Measurements from ENCODE around the gene TTLL10. TPM values are rescaled to one million over a fixed set of nuclear protein-coding genes. Genes with fewer than 3 reads are reported as not detected.

The TTLL10 gene
- total and polyA plus RNA-seq, 2 of the 8 experiments (the other 6 are each of a cell fraction or from before 2014, with no cell fraction given) = 1.1 to 1.7 TPM

DNA sequence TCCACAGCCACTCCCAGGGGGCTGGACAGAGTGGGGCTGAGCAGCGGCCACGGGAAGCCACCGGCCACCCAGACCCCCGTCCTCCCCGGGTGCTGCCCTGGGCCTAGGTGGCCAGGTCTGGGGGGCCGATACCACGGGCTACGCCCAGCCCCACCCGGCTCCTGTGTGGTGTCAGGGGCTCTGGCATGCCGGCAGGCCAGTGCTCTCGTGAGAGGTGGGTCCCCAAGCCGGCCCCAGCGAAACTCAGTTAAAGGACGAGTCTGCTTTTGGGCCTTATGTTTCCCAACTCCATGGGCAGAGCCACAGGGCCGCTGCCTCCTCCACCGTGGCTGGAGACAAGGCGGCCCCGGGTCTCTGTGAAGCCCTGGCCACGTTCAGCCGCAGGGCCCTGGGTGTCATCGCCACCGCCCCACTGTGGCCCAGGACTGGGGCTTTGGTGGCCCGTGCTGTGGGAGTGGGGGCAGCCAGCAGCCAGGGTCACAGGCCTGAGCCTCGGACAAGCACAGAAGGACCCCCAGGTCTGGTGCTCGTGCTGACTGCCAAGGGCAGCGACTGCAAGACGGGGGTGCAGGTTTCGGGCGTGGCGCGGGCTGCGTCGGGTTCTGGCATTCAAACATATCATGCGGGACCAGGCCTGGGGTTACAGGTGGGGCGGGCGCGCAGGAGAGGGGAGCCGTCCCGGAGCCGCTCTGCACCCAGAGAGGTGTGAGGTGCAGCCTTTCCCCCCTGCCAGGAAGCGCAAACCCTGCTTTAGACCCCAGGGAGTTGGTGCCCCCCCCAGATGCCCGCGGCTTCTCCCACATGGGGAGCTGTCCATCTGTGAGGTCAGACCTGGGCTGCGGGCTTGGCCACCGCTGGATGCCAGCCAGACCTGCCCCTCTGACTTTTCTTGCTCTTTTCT, 45.9 kb upstream of the TTLL10 start:
- Histone ChIP-seq H3K23ac (ENCODE audit: insufficient read length) (no peak overlapping the region), H2BK15ac (ENCODE audit: low read length) (no peak overlapping the region), H3K4ac (replicated peaks; ENCODE audit: insufficient read length, low read depth, low read length) (no peak overlapping the region), H3K9ac (replicated peaks in 1 of 4; ENCODE audit: extremely low read depth in 1 of 4, low read depth in 3 of 4, low read length in 3 of 4) (no peak overlapping the region), H3K27ac (ENCODE audit: low read depth, low read length) (no peak overlapping the region), H3K14ac (ENCODE audit: insufficient read length) (no peak overlapping the region), H2BK20ac (ENCODE audit: low read length) (no peak overlapping the region), H3K18ac (ENCODE audit: extremely low read depth, low read length) (no peak overlapping the region), H2BK120ac (replicated peaks; ENCODE audit: low read depth, low read length) (no peak overlapping the region), H3K4me2 (ENCODE audit: insufficient read depth in 1 of 2, low read depth in 2 of 2, low read length in 2 of 2) (no peak overlapping the region), H3K4me3 (ENCODE audit: extremely low read depth in 1 of 4, insufficient read depth in 2 of 4, low read depth in 3 of 4, low read length in 4 of 4) (no peak overlapping the region), H3K27me3 (replicated peaks in 1 of 4; ENCODE audit: control insufficient read depth in 3 of 4, extremely low read depth in 1 of 4, insufficient read depth in 3 of 4, low read length in 3 of 4) (no peaks in the 10 kb centered on the region), H3K23me2 (ENCODE audit: low read depth, low read length) (no peaks in the 10 kb centered on the region), H3K56ac (replicated peaks; ENCODE audit: insufficient read length, low read depth, low read length) (no peak overlapping the region), H3K79me2 (ENCODE audit: control insufficient read depth in 1 of 2, insufficient read depth in 2 of 2, low read length in 2 of 2) (no peaks in the 10 kb centered on the region), H4K5ac (ENCODE audit: insufficient read length, low read depth, low read length) (no peak overlapping the region), H3K79me1 (ENCODE audit: low read depth, low read length) (no peaks in the 10 kb centered on the region), H2AFZ (ENCODE audit: low read length) (no peak overlapping the region), H2BK12ac (ENCODE audit: low read depth, low read length) (0 out of 2 replicates have a peak overlapping the region, but pooled peaks have one; percentile 39), H2AK5ac (ENCODE audit: low read depth, low read length) (no peak overlapping the region), H4K20me1 (replicated peaks in 1 of 2; ENCODE audit: control insufficient read depth in 1 of 2, insufficient read depth in 2 of 2, low read length in 2 of 2) (peaks cover 0 to 3% of the 10 kb centered on the region in 2 experiments), H4K91ac (replicated peaks; ENCODE audit: insufficient read length, low read length) (no peak overlapping the region), H3K4me1 (replicated peaks in 1 of 4; ENCODE audit: control insufficient read depth in 3 of 4, insufficient read depth in 4 of 4, low read length in 3 of 4) (peaks cover 0 to 5% (median 0%) of the 10 kb centered on the region in 4 experiments; a peak in 3 of 7 replicates), H2BK5ac (ENCODE audit: low read depth, low read length) (no peak overlapping the region), H3K36me3 (ENCODE audit: control insufficient read depth in 2 of 4, insufficient read depth in 4 of 4, low read length in 3 of 4) (no peaks in the 10 kb centered on the region), H3K9me3 (ENCODE audit: insufficient read depth in 2 of 2, low read depth in 1 of 2, low read length in 1 of 2) (peaks cover 0 to 8% of the 10 kb centered on the region in 2 experiments; a peak in 1 of 4 replicates), H4K8ac (ENCODE audit: extremely low read depth, insufficient read depth, low read length) (peak overlapping the region; percentile 83)
- CTCF ChIA-PET (ENCODE audit: partially characterized antibody) = interaction anchor here (1.0 to 1.6 kb wide), 3 partner anchors 79 to 220 kb away, joined by 3 to 5 read pairs (median 4); partner anchors contain the start of gene TNFRSF18
- no peak for DNase-seq (ENCODE audit: low read depth in 1 of 2, low spot score in 2 of 2)
- no peak for FAIRE-seq
- WGBS, 2 experiments (ENCODE audit: extremely low coverage in 1 of 2, insufficient coverage in 1 of 2, insufficient read length in 1 of 2, insufficient replicate concordance in 2 of 2, low coverage in 1 of 2, low lambda C conversion rate in 2 of 2, missing lambda C conversion rate in 1 of 2) = 92% methylated on average over 34 of the region's 45 CpGs; no CpG with 5 or more reads in 1 of the 2 experiments
- TF ChIP-seq JUND (IDR thresholded peaks at IDR 0.05; ENCODE audit: low read length) (no peak), CBX8 (IDR thresholded peaks at IDR 0.05; ENCODE audit: borderline replicate concordance, low read depth, low read length) (no peak), TAF1 (IDR thresholded peaks at IDR 0.05; ENCODE audit: low read depth, low read length) (no peak), PHF8 (conservative IDR thresholded peaks at IDR 0.05; ENCODE audit: low read depth, low read length) (no peak), HDAC6 (IDR thresholded peaks at IDR 0.05; ENCODE audit: low read depth, low read length) (no peak)
- TF ChIP-seq, protein P1, sequence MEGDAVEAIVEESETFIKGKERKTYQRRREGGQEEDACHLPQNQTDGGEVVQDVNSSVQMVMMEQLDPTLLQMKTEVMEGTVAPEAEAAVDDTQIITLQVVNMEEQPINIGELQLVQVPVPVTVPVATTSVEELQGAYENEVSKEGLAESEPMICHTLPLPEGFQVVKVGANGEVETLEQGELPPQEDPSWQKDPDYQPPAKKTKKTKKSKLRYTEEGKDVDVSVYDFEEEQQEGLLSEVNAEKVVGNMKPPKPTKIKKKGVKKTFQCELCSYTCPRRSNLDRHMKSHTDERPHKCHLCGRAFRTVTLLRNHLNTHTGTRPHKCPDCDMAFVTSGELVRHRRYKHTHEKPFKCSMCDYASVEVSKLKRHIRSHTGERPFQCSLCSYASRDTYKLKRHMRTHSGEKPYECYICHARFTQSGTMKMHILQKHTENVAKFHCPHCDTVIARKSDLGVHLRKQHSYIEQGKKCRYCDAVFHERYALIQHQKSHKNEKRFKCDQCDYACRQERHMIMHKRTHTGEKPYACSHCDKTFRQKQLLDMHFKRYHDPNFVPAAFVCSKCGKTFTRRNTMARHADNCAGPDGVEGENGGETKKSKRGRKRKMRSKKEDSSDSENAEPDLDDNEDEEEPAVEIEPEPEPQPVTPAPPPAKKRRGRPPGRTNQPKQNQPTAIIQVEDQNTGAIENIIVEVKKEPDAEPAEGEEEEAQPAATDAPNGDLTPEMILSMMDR (IDR thresholded peaks at IDR 0.05; ENCODE audit: control extremely low read depth in 1 of 3, insufficient read depth in 1 of 3, low read depth in 1 of 3, low read length in 3 of 3) = no peak
- POLR2A ChIA-PET (ENCODE audit: partially characterized antibody) = interaction anchor here (0.7 kb wide), 1 partner anchor 87 kb away, joined by 3 read pairs; no protein-coding TSS in a partner anchor

Data from H1 (cell line).